ENCODE measurements around the gene C14orf180.

GRCh38 chr14:104592292-104592672 is 12.7 kb downstream of the C14orf180 start:
- TF ChIP-seq SPI1 (IDR thresholded peaks at IDR 0.05; ENCODE audit: low read depth, low read length), result no peak
- TF ChIP-seq POLR2A (IDR thresholded peaks at IDR 0.05; ENCODE audit: low read depth, low read length), result no peak
- TF ChIP-seq POLR2AphosphoS5 (IDR thresholded peaks at IDR 0.05; ENCODE audit: low read depth, low read length), result no peak
- no peak for TF ChIP-seq PAX5 (IDR thresholded peaks at IDR 0.05; ENCODE audit: insufficient read depth, low read length, severe bottlenecking)
